ENCODE measurements around the gene PBX3. TPM values are rescaled to one million over a fixed set of nuclear protein-coding genes. Genes with fewer than 3 reads are reported as not detected.

PBX3 gene
- total RNA-seq, 3 donors from 2014 or later (not counting 1 experiment from before 2014, with no cell fraction given): 42.1 to 46.9 (median 44.6) TPM

DNA sequence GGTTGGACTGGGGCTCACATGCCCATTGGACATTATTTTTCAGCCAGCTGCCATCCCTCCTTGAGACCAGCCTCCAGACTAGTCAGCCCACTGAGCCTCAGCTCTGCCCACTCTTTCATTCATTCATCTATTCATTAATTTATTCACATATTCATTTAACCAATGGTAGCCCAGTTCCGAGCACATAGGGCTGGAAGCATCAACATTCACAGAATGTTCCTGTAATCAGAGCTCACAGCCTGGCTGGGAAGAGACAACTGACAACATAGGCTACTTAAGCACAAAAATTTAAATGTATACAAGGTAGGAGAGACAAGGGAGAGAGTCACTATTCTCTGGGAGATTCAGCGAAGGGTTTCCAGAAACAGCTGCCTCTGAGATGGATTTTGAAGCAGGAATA lies 17.0 kb upstream of the PBX3 start:
- no peaks in the 10 kb centered on the region for H3K36me3 Mint-ChIP-seq
- Histone ChIP-seq H3K27ac (ENCODE audit: low read length) (no peak overlapping the region), H3K9me3 (ENCODE audit: control insufficient read depth, insufficient read depth, low read length) (no peaks in the 10 kb centered on the region), H3K27me3 (ENCODE audit: control insufficient read depth, insufficient read depth, low read length) (no peaks in the 10 kb centered on the region), H3K4me1 (ENCODE audit: control insufficient read depth, insufficient read depth, low read length) (no peaks in the 10 kb centered on the region), H3K36me3 (ENCODE audit: control insufficient read depth, insufficient read depth, low read length) (no peaks in the 10 kb centered on the region), H3K4me3 (ENCODE audit: low read length) (no peak overlapping the region)
- intact Hi-C loops (cut with micrococcal nuclease): no loop called here
- H3K27ac Mint-ChIP-seq: no peak overlapping the region
- 93% methylated on average over 2 of the region's 2 CpGs for WGBS (ENCODE audit: insufficient coverage)
- ATAC-seq (no peak), DNase-seq (no peak)
- H3K4me3 Mint-ChIP-seq: no peak overlapping the region
- H3K27me3 Mint-ChIP-seq (ENCODE audit: low read depth in 2 of 2): peaks cover 6 to 9% of the 10 kb centered on the region in 2 donors
- H3K9me3 Mint-ChIP-seq: no peaks in the 10 kb centered on the region
- TF ChIP-seq, protein P1, sequence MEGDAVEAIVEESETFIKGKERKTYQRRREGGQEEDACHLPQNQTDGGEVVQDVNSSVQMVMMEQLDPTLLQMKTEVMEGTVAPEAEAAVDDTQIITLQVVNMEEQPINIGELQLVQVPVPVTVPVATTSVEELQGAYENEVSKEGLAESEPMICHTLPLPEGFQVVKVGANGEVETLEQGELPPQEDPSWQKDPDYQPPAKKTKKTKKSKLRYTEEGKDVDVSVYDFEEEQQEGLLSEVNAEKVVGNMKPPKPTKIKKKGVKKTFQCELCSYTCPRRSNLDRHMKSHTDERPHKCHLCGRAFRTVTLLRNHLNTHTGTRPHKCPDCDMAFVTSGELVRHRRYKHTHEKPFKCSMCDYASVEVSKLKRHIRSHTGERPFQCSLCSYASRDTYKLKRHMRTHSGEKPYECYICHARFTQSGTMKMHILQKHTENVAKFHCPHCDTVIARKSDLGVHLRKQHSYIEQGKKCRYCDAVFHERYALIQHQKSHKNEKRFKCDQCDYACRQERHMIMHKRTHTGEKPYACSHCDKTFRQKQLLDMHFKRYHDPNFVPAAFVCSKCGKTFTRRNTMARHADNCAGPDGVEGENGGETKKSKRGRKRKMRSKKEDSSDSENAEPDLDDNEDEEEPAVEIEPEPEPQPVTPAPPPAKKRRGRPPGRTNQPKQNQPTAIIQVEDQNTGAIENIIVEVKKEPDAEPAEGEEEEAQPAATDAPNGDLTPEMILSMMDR (IDR thresholded peaks at IDR 0.05): no peak
- H3K4me1 Mint-ChIP-seq: no peaks in the 10 kb centered on the region

DNA sequence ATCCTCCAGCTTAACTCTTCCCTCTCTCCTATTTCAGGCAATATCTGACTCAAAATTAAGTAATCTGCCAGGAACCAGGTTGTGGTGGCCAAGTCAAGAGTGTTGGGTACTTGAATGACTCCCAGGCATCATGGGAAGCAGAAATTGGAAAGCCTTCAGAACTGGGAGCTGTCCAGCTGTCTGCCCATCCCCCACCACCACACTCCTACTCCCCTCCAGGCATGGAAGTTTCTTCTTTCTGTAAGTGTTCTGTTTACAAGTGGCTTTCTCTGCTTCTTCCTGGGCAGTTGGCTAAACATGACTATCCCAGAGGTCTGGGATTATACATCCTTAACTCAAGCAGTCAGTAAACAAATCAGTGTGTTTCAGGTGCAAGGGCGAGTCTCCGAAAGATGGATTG lies 14.6 kb upstream of the PBX3 start:
- Histone ChIP-seq H3K4me1 (ENCODE audit: control insufficient read depth, insufficient read depth, low read length) (no peaks in the 10 kb centered on the region), H3K9me3 (ENCODE audit: control insufficient read depth, insufficient read depth, low read length) (no peaks in the 10 kb centered on the region), H3K27ac (ENCODE audit: low read length) (no peak overlapping the region), H3K36me3 (ENCODE audit: control insufficient read depth, insufficient read depth, low read length) (no peaks in the 10 kb centered on the region), H3K4me3 (ENCODE audit: low read length) (no peak overlapping the region), H3K27me3 (ENCODE audit: control insufficient read depth, insufficient read depth, low read length) (no peaks in the 10 kb centered on the region)
- Mint-ChIP-seq H3K9me3 (no peaks in the 10 kb centered on the region), H3K4me3 (no peak overlapping the region), H3K27ac (no peak overlapping the region), H3K27me3 (ENCODE audit: low read depth in 2 of 2) (peaks cover 8 to 15% of the 10 kb centered on the region in 2 donors), H3K4me1 (no peaks in the 10 kb centered on the region), H3K36me3 (no peaks in the 10 kb centered on the region)
- WGBS (ENCODE audit: insufficient coverage): 100% methylated on average over 2 of the region's 2 CpGs
- TF ChIP-seq, protein P1 (IDR thresholded peaks at IDR 0.05): no peak
- DNase-seq: no peak
- intact Hi-C loops (cut with micrococcal nuclease): no loop called here
- ATAC-seq: no peak

DNA sequence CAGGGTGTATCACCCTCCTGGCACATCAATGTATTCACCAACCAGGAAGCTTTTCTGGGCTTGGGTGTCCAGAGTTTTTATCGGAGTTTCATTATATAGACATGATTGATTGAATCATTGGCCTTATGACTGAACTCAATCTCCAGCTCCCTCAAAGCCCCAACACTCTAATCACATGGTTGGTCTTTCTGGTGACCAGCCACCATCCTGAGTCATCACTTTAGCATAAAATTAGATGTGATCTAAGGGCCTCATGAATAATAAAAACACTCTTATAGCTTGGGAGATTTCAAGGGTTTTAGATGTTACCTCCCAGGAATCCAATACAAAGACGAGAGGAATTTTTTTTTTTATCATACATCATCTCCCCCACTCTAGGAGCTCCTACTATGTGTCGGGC lies 7.7 kb upstream of the PBX3 start:
- TF ChIP-seq, protein P1 (IDR thresholded peaks at IDR 0.05): no peak
- DNase-seq: no peak
- Histone ChIP-seq H3K36me3 (ENCODE audit: control insufficient read depth, insufficient read depth, low read length) (no peaks in the 10 kb centered on the region), H3K4me1 (ENCODE audit: control insufficient read depth, insufficient read depth, low read length) (no peaks in the 10 kb centered on the region), H3K4me3 (ENCODE audit: low read length) (no peak overlapping the region), H3K27ac (ENCODE audit: low read length) (no peak overlapping the region), H3K9me3 (ENCODE audit: control insufficient read depth, insufficient read depth, low read length) (no peaks in the 10 kb centered on the region), H3K27me3 (ENCODE audit: control insufficient read depth, insufficient read depth, low read length) (no peaks in the 10 kb centered on the region)
- Mint-ChIP-seq H3K4me1 (no peaks in the 10 kb centered on the region), H3K9me3 (no peaks in the 10 kb centered on the region), H3K36me3 (no peaks in the 10 kb centered on the region), H3K27ac (no peak overlapping the region), H3K27me3 (ENCODE audit: low read depth in 2 of 2) (peaks cover 7 to 10% of the 10 kb centered on the region in 2 donors), H3K4me3 (no peak overlapping the region)
- intact Hi-C loops (cut with micrococcal nuclease): no loop called here
- ATAC-seq: no peak
- 78% methylated on average over 3 of the region's 3 CpGs for WGBS (ENCODE audit: insufficient coverage)

DNA sequence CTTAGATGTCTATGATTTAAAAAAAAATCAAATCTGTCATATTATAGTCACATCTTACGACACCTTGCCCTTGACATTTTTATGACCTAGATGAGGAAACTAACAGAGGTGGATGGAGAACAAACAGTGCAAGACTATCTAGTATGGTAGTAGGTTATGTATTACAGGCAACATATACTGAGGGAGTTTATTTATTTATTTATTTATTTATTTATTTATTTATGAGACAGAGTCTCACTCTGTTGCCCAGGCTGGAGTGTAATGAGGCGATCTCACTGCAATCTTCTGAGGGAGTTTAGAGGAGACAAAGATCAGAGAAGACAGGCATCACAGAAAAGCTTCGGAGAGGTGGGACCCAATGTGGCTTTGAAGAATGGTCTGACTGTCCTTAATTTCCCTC lies 4.5 kb upstream of the PBX3 start:
- Histone ChIP-seq H3K4me3 (ENCODE audit: low read length) (no peak overlapping the region), H3K27me3 (ENCODE audit: control insufficient read depth, insufficient read depth, low read length) (no peaks in the 10 kb centered on the region), H3K4me1 (ENCODE audit: control insufficient read depth, insufficient read depth, low read length) (peaks cover 8% of the 10 kb centered on the region), H3K27ac (ENCODE audit: low read length) (no peak overlapping the region), H3K36me3 (ENCODE audit: control insufficient read depth, insufficient read depth, low read length) (no peaks in the 10 kb centered on the region), H3K9me3 (ENCODE audit: control insufficient read depth, insufficient read depth, low read length) (no peaks in the 10 kb centered on the region)
- ATAC-seq (no peak), DNase-seq (no peak)
- WGBS (ENCODE audit: insufficient coverage): 95% methylated on average over 2 of the region's 3 CpGs
- H3K27ac Mint-ChIP-seq: no peak overlapping the region
- H3K27me3 Mint-ChIP-seq (ENCODE audit: low read depth in 2 of 2): peaks cover 0 to 4% of the 10 kb centered on the region in 2 donors
- H3K4me1 Mint-ChIP-seq: peaks cover 9 to 11% of the 10 kb centered on the region in 2 donors
- TF ChIP-seq, protein P1 (IDR thresholded peaks at IDR 0.05): no peak
- intact Hi-C loops (cut with micrococcal nuclease): no loop called here
- H3K36me3 Mint-ChIP-seq: no peaks in the 10 kb centered on the region
- H3K9me3 Mint-ChIP-seq: no peaks in the 10 kb centered on the region
- no peak overlapping the region for H3K4me3 Mint-ChIP-seq

Data from natural killer cell (primary cell).